Activated CD4-positive, alpha-beta T cell treated with anti-CD3 and anti-CD28 coated beads, Interleukin-2, amount 50 U/mL, for 48 hours (primary cell): ENCODE data around the gene SEPTIN2.
A peak's percentile ranks its signal among the peaks of the same experiment; 100 is the strongest.
"Not testable (repeated sequence)": the region's sequence is repeated elsewhere in the genome, so short reads cannot be mapped to it uniquely, and the experiment has no call there.

Source experiments
- DNase-seq, 2 experiments: peaks; one replicate each; pipeline ENCODE4 v3.0.0-alpha.2; 2020

SEPTIN2 gene

GRCh38 chr2:241315093-241315878, 439 bp upstream of the SEPTIN2 start, which contains the start of gene HDLBP:
HDLBP (minus strand) TSS chr2:241315672; CDS start chr2:241266869, 48,803 bp downstream.
- peak; percentile 100 for DNase-seq

GRCh38 chr2:241316825-241317224, 1.1 kb downstream of the SEPTIN2 start:
- DNase-seq, result no peak

- DNase-seq, result no peak
Measured at GRCh38 chr2:241317391-241317790, 1.7 kb downstream of the SEPTIN2 start.

GRCh38 chr2:241318830-241319229, 3.1 kb downstream of the SEPTIN2 start:
- DNase-seq, result not testable (repeated sequence)

GRCh38 chr2:241320394-241320793, 4.7 kb downstream of the SEPTIN2 start:
- no peak for DNase-seq

- no peak for DNase-seq
Measured at GRCh38 chr2:241321033-241321432, 5.3 kb downstream of the SEPTIN2 start.

GRCh38 chr2:241321886-241322285, 6.2 kb downstream of the SEPTIN2 start:
- DNase-seq, result no peak

- DNase-seq, result no peak
Measured at GRCh38 chr2:241323778-241324177, 8.1 kb downstream of the SEPTIN2 start.

GRCh38 chr2:241324775-241325174, 9.1 kb downstream of the SEPTIN2 start:
- DNase-seq, result no peak

GRCh38 chr2:241325257-241325656, 9.5 kb downstream of the SEPTIN2 start:
- no peak for DNase-seq

- DNase-seq, result no peak
Measured at GRCh38 chr2:241329669-241330615, 14.2 kb downstream of the SEPTIN2 start.

GRCh38 chr2:241330616-241330981, 14.9 kb downstream of the SEPTIN2 start:
- no peak for DNase-seq

GRCh38 chr2:241334813-241335212, 19.1 kb downstream of the SEPTIN2 start:
- DNase-seq, result no peak

GRCh38 chr2:241339839-241340630, 24.3 kb downstream of the SEPTIN2 start:
- DNase-seq, result no peak

- no peak for DNase-seq
Measured at GRCh38 chr2:241340631-241341163, 25.0 kb downstream of the SEPTIN2 start.

- DNase-seq, result no peak
Measured at GRCh38 chr2:241344925-241345651, 29.4 kb downstream of the SEPTIN2 start.

- DNase-seq, result no peak
Measured at GRCh38 chr2:241349941-241350340, 34.2 kb downstream of the SEPTIN2 start.

- DNase-seq, result no peak
Measured at GRCh38 chr2:241350530-241350877, 34.8 kb downstream of the SEPTIN2 start.

- DNase-seq, result no peak
Measured at GRCh38 chr2:241350878-241351639, 35.3 kb downstream of the SEPTIN2 start.

- DNase-seq, result no peak
Measured at GRCh38 chr2:241351640-241352031, 35.9 kb downstream of the SEPTIN2 start.

- no peak for DNase-seq
Measured at GRCh38 chr2:241352227-241352626, 36.5 kb downstream of the SEPTIN2 start.
